ENCODE measurements around the gene FYCO1.

- TF ChIP-seq POLR2A (IDR thresholded peaks at IDR 0.05) (no peak), CTCF (IDR thresholded peaks at IDR 0.05) (no peak), EP300 (IDR thresholded peaks at IDR 0.05) (no peak)
Measured at GRCh38 chr3:45988362-45988761, 7.3 kb downstream of the FYCO1 start.
